A549 (cell line): ENCODE data around the gene CD7.

Source experiments
- BCL3 ChIP-seq: fragments of >200 bp; sonication (Bioruptor Twin); formaldehyde crosslinking; IDR thresholded peaks from 3 replicates; pipeline ENCODE4 v1.6.1; 2016
- CHD4 ChIP-seq: fragments of 200-600 bp; sonication (generic); IDR thresholded peaks from 2 replicates; pipeline ENCODE4 v1.6.1; 2016; ENCODE audit warnings: antibody characterized with exemption, mild to moderate bottlenecking, borderline replicate concordance
- CTCF ChIP-seq: fragments of >200 bp; sonication (Bioruptor Twin); formaldehyde crosslinking; IDR thresholded peaks from 3 replicates; pipeline ENCODE4 v1.5.1; 2016
- EP300 ChIP-seq, 2 experiments: fragments of >200 bp; sonication (Bioruptor Twin); formaldehyde crosslinking; IDR thresholded peaks; 2 replicates in 1 of 2; 3 replicates in 1 of 2; pipeline ENCODE4 v1.6.1; 2016 to 2017
- HOXA7 ChIP-seq: fragments of 250-450 bp; sonication (Bioruptor Pico); IDR thresholded peaks from 2 replicates; pipeline ENCODE4 v1.5.0; 2020; ENCODE audit warnings: mild to moderate bottlenecking, moderate library complexity
- MAX ChIP-seq: IDR thresholded peaks from 2 replicates; pipeline ENCODE4 v1.6.1; 2012
- MAZ ChIP-seq: fragments of 150-350 bp; IDR thresholded peaks from 2 replicates; pipeline ENCODE4 v1.6.1; 2014; ENCODE audit warnings: antibody characterized with exemption, low read depth, low read length, borderline replicate concordance
- PBX3 ChIP-seq: IDR thresholded peaks from 2 replicates; pipeline ENCODE4 v1.6.1; 2012
- POLR2A ChIP-seq: IDR thresholded peaks from 2 replicates; pipeline ENCODE4 v1.6.1; 2012; ENCODE audit warnings: mild to moderate bottlenecking, low read length
- RCOR1 ChIP-seq: fragments of 150-350 bp; IDR thresholded peaks from 2 replicates; pipeline ENCODE4 v1.6.1; 2014; ENCODE audit warnings: antibody characterized with exemption, low read length, low read depth
- REST ChIP-seq: fragments of 200-600 bp; sonication (generic); IDR thresholded peaks from 2 replicates; pipeline ENCODE4 v1.6.1; 2016; ENCODE audit warnings: antibody characterized with exemption, mild to moderate bottlenecking, moderate library complexity
- SMC3 ChIP-seq: fragments of >200 bp; sonication (Bioruptor Twin); formaldehyde crosslinking; IDR thresholded peaks from 3 replicates; pipeline ENCODE4 v1.6.1; 2018; ENCODE audit warnings: inconsistent platforms
- ZFP36 ChIP-seq: fragments of 450-650 bp; IDR thresholded peaks from 2 replicates; pipeline ENCODE4 v1.6.1; 2014; ENCODE audit warnings: borderline replicate concordance; ENCODE audit not compliant: partially characterized antibody

- TF ChIP-seq POLR2A: no peak
- TF ChIP-seq MAZ: no peak
- TF ChIP-seq SMC3: peak; percentile 96
- TF ChIP-seq ZFP36: no peak
- peak; percentile 98 for TF ChIP-seq CTCF
- no peak for TF ChIP-seq HOXA7
- TF ChIP-seq CHD4: no peak
- no peak for TF ChIP-seq RCOR1
- no peak for TF ChIP-seq BCL3
- peak; percentile 53 for TF ChIP-seq MAX
- no peak for TF ChIP-seq EP300 (IDR thresholded peaks at IDR 0.05)
- TF ChIP-seq REST: 0 out of 2 replicates have a peak, but pooled peaks have one; percentile 27
- no peak for TF ChIP-seq PBX3
These were observed 34.5 kb upstream of the CD7 start for GRCh38 chr17:82351713-82352488.
